GM23248 (cell line): ENCODE data around the gene TCF4.

ENCODE experiments used
- EZH2 ChIP-seq: fragments of 200-600 bp; sonication (generic); IDR thresholded peaks from 2 replicates; pipeline ENCODE4 v1.6.1; 2018; ENCODE audit warnings: antibody characterized with exemption, mild to moderate bottlenecking; ENCODE audit not compliant: insufficient read depth, poor library complexity, severe bottlenecking
- EZH2phosphoT487 ChIP-seq: fragments of 200-600 bp; sonication (generic); IDR thresholded peaks from 2 replicates; pipeline ENCODE4 v1.6.1; 2018; ENCODE audit warnings: antibody characterized with exemption, moderate library complexity, mild to moderate bottlenecking, low read depth; ENCODE audit not compliant: insufficient read depth

DNA sequence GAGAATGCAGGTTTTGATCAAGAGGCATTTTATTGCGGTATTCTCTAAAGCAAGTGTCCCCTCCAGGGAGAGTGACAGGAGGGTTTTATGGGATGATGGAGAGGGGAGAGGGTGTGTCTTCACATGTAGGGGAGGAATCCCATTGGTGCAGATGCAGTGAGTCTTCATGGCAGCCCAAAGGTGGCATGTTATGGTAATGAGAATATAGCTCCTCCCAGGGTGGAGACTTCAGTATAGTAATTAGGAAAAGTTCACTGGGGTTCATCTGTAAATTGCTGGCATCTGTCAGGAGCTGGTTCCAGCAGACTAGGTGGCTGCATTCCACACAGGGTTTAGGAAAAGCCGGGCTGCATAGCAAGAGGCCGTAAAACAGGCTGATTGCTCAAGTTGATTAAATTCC, 398.0 kb downstream of the TCF4 start:
- no peak for TF ChIP-seq EZH2
- no peak for TF ChIP-seq EZH2phosphoT487
